HuH-7 (cell line): ENCODE measurements around the gene IQGAP1.
"Not testable (repeated sequence)": the region's sequence is repeated elsewhere in the genome, so short reads cannot be mapped to it uniquely, and the experiment has no call there.

ENCODE experiments used
- DNase-seq: peaks from one replicate; pipeline ENCODE4 v3.0.0; 2011; ENCODE audit warnings: low spot score

The IQGAP1 gene, protein sequence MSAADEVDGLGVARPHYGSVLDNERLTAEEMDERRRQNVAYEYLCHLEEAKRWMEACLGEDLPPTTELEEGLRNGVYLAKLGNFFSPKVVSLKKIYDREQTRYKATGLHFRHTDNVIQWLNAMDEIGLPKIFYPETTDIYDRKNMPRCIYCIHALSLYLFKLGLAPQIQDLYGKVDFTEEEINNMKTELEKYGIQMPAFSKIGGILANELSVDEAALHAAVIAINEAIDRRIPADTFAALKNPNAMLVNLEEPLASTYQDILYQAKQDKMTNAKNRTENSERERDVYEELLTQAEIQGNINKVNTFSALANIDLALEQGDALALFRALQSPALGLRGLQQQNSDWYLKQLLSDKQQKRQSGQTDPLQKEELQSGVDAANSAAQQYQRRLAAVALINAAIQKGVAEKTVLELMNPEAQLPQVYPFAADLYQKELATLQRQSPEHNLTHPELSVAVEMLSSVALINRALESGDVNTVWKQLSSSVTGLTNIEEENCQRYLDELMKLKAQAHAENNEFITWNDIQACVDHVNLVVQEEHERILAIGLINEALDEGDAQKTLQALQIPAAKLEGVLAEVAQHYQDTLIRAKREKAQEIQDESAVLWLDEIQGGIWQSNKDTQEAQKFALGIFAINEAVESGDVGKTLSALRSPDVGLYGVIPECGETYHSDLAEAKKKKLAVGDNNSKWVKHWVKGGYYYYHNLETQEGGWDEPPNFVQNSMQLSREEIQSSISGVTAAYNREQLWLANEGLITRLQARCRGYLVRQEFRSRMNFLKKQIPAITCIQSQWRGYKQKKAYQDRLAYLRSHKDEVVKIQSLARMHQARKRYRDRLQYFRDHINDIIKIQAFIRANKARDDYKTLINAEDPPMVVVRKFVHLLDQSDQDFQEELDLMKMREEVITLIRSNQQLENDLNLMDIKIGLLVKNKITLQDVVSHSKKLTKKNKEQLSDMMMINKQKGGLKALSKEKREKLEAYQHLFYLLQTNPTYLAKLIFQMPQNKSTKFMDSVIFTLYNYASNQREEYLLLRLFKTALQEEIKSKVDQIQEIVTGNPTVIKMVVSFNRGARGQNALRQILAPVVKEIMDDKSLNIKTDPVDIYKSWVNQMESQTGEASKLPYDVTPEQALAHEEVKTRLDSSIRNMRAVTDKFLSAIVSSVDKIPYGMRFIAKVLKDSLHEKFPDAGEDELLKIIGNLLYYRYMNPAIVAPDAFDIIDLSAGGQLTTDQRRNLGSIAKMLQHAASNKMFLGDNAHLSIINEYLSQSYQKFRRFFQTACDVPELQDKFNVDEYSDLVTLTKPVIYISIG (N-terminal part only)

GRCh38 chr15:90387534-90388461 lies at the start of gene IQGAP1:
TSS of gene IQGAP1 (plus strand) at chr15:90388242. CDS start at chr15:90388342, 100 bp downstream.
- peak; percentile 97 for DNase-seq

- no peak for DNase-seq
These were observed 49.5 kb upstream of the IQGAP1 start for GRCh38 chr15:90338532-90338931.

DNA sequence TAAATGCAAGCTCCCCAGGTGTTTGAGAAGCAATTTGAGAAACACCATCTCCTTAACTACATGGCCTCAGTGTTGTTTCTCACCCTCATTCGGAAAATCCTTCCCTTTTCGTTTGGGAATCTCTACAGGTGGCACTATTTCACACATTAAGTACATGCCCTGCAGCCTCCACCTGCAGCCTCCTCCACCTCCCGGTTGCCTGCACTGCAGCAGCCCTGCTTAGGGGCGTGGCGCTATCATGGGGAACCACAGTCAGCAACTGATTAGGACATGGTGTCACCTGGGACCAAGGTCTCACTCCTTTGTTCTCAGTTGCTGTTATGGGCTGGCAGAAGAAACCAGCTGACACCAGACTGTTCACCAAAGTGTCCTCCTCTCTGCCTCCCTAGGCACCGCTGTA lies 47.7 kb upstream of the IQGAP1 start:
- peak; percentile 47 for DNase-seq

DNA sequence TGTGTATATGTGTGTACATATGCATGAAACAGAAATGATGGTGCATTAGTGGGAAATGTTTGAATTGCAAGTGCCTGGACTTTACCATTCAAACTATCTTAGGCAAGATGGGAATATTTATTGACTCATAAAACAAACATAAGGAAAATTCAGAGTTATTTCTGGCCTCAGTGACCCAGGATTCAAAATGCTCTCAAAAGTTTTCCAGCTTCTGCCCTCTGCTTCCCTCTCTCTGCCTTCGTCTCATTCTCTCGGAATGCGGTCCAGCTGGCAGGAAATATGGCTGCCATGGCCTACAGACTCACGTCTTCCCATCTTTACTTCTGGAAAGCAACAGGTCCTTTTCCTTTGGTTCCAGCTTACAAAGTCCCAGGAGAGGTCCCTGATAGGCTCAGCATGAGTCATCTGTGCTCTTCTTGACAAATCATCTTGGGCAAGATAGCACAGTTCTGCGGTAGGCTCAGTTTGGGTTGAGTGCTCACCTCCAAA lies 44.7 kb upstream of the IQGAP1 start:
- DNase-seq, result no peak

DNA sequence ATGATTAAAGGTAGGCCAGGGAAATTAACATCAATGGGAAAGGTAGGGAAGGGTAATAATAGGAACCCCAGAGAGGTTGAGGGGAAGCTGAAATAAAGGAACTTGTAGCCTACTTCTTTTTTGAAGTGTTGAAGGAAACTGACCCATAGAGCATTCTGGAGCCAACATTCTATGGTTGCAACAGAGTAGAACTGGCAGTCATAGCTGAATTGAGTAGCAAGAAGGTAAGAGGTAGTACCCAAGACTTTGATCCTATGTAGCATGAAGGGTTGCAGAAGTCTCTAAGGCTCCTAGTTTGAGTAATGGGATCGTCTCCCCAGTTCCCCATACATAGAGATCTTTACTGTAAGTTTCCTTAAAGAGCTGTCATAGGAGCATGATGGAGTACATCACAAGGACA lies 43.4 kb upstream of the IQGAP1 start:
- no peak for DNase-seq

GRCh38 chr15:90345857-90346256 lies 42.2 kb upstream of the IQGAP1 start:
- DNase-seq, result no peak

- not testable (repeated sequence) for DNase-seq
These were observed 40.5 kb upstream of the IQGAP1 start for GRCh38 chr15:90347431-90348065.

DNA sequence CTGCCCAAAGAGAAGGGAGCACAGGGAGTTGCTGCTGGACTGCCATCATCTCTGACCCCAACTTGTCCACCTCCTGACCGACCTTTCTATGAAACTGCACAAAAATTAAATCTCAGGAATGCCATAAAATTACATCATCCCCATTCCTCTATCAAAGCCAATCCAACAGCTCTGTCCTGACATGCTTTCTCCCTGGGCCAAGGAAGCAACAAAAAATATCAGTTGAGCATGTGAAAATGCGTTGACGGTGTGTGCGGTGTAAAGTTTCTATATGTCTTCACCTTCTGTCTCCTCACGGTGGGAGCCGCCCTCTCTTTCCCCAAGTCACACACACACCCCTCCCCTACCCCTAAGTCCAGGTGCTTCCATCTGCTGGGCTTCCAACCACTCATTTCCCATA lies 39.6 kb upstream of the IQGAP1 start:
- DNase-seq, result no peak

GRCh38 chr15:90349072-90349471 lies 39.0 kb upstream of the IQGAP1 start:
- no peak for DNase-seq

- DNase-seq, result no peak
These were observed 38.2 kb upstream of the IQGAP1 start for GRCh38 chr15:90349821-90350220.

DNA sequence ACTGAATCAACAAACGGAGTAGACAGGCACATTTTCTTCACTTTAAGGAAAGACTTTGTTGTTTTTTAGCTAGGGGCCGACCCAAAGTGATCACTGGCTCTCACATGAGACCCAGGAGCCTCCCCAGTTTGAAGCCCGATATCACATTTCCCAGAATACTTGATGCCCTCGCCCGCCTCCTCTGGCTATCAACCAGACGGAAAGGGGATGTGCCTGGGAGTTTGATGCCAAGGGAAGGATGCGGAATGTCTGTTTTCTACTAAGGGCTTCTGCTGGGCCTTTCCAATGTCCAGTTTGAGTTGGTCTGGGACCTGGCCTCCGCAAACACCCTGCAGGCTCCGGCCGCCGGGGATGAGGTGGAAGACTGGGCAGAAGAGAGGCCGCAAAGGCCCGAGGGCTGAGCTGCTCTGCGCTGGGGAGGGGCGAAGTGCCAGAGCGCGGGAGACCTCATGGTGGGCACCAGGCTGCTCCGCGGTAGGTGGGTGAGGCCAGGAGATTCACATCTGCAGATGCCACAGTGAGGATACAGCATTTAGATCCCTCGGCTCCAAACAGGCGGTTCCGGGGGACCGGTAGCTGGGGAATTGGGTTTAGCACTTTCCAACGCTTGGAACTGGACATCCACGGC lies 36.4 kb upstream of the IQGAP1 start:
- no peak for DNase-seq

DNA sequence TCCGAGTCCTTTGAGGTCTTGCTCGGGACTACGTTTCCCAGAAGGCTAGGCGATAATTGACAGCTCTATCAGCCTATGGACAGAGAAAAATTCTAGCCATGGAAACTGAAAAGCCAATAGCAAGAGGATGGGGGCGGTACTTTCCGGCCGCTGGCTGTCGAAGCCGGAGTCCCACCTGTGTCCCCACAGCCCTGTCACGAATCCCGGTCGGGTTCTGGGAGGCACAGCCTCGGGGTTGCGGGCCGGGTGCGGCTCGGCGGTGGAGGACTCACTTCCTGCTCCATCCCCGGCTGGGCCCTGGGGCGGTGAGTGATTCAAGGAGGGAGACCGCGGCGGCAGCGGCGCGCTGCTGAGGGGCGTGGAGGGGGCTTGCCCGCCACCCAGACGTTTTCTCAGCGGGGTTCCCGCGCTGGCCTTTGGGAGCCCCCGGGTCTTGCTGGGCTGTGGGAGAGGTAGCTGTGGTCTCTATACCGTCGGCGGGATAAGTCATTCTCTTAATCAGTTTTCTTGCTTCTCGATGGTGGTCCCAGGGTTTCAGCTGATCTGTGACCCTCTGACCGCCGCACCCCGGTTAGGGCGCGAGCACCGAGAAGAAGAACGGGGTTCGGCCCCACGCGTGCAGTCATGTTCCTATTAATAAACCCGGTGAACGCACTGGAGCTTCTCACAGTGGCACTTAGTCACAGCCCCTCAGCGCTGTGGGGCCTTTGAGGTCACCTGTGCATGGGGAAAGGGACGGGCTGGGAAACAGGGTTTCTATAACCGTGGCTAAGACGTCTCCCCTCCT lies 35.7 kb upstream of the IQGAP1 start, which contains the start of gene ZNF774:
TSS of gene ZNF774 (plus strand) at position 178 of the 787 bp plus-strand sequence. CDS start 2,377 bp downstream, outside the sequence.
- DNase-seq, result peak; percentile 100

DNA sequence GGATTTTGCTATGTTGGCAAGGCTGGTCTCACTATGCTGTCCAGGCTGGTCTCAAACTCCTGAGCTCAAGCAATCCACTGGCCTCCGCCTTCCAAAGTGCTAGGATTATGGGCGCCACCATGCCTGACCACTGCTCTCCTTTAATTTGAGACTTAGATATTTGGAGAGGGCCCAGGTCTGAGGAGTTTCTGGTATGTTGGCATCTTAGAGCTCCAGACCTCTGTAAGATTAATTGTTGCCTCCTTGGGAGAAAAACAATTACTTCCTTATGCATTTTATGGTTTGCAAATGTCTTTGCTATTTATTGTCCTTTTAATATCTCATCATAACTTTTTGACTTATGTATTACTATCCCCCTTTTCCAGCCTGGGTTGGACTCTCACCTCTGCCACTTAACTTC lies 33.1 kb upstream of the IQGAP1 start:
- DNase-seq, result no peak

DNA sequence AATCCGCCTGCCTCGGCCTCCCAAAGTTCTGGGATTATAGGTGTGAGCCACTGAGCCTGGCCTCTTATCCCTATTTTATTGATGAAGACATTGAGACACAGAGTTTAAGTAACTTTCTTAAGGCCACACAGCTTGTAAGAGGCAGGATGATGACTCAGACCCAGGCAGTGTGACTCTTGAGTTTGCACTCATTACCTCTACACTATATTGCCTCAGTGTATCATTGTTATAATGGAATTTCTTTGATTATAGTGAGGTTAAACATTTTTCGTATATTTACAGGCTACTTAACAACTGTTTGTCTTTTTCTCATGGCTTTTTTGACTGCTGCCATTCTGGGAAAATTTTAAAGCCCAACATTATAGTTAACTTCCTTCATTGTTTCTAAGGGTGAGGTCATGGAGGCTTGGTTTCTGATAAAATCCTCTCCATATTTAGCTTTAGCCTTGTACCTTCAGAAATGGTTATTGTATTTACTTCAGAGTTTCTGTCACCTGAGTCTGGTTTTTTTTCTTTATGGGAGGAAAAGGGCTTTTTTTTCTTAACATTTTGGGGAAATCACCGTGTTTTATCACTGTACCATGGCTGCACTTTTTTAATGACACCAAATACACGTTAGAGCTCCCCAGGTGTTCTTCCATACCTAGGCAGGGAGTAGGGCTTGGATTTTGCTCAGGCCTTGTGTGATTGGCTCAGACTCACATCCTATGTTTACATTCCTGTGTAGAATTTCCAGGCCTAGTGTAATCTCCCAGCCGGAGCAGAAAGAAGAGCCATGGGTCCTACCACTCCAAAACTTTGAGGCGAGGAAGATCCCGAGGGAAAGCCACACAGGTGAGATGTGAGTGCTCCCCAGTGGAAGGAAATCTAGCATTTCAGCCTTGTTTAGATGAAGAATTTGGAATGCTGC lies 29.7 kb upstream of the IQGAP1 start:
- DNase-seq, result no peak

DNA sequence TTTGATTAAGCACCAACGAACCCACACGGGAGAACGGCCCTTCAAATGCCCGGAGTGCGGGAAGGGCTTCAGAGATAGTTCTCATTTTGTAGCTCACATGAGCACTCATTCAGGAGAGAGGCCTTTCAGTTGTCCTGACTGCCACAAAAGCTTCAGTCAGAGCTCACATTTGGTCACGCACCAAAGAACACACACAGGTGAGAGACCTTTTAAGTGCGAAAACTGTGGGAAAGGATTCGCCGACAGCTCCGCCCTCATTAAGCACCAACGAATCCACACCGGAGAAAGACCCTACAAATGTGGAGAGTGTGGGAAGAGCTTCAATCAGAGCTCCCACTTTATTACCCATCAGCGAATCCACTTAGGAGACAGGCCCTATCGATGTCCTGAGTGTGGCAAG lies 27.3 kb upstream of the IQGAP1 start:
- DNase-seq, result no peak

DNA sequence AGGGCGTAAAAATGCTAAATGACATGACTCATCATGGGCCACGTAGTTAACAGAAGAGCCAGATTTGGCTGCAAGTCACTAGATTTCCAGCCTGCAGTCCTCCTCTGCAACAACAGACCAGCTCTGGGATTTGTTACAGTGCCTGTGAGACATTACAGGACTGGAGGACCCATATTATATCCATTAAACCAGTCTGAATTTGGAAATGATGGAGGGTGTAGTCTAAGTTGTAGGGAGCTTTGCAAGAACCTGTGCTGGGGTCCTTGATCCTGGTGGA lies 25.2 kb upstream of the IQGAP1 start:
- DNase-seq, result no peak

DNA sequence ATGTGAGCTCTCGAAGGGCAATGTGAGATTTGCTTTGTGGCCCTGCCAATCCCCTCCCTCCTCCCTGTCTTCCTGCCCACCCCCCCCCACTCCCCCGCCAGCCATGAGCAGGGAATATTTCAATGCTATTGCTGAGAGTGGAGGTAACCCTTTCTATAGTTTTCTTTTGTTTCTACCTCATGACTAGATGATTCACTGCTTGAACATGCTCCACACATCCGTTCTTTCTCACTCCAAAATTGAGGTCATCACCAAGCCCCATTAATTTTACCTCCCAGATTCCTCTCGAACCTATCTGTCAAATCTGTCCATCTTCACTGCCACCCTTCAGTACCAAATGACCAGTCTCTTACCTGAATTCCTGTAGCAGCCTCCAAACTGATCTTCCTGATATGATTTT lies 23.8 kb upstream of the IQGAP1 start:
- no peak for DNase-seq

DNA sequence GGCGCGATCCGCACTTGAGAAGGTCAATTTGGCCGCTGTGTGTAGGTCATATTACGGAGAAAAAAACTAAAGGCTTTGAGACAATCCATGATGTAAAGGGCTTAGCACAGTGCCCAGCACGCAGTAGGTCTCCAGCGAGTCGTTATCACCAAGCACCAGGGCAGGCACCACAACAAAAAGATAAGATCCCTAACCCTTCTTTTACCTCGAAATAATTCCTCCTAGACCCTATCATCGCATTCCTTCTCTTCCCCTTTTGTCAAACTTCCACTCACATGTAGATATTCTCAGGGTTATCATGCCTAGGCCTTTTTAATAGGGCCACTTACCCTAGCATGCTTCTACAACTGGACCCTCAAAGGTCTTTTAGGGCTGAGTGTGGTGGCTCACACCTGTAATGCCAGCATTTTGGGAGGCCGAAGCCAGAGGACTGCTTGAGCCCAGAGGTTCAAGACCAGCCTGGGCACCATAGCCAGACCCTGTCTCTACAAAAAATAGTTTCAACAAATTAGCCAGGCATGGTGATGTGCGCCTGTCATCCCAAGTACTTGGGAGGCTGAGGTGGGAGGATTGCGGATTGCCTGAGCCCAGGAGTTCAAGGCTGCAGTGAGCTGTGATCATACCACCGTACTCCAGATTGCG lies 22.5 kb upstream of the IQGAP1 start:
- DNase-seq, result no peak
